ENCODE results near the gene EPHA3.
"Not testable (repeated sequence)": the region's sequence is repeated elsewhere in the genome, so short reads cannot be mapped to it uniquely, and the experiment has no call there.

EPHA3 gene

GRCh38 chr3:89350935-89351334 is 243.5 kb downstream of the EPHA3 start:
- not testable (repeated sequence) for H3K9ac ChIP-seq (ENCODE audit: low read length); H3K4me1 ChIP-seq (ENCODE audit: control insufficient read depth, insufficient read depth, low read length); H3K4me3 ChIP-seq (ENCODE audit: low read length); H3K9me3 ChIP-seq (ENCODE audit: control insufficient read depth, low read length); H3K36me3 ChIP-seq (ENCODE audit: control insufficient read depth, insufficient read depth, low read length); H3K27me3 ChIP-seq (ENCODE audit: control insufficient read depth, insufficient read depth, low read length)

- no peak overlapping the region for H3K4me3 ChIP-seq (ENCODE audit: low read length)
- H3K4me1 ChIP-seq (ENCODE audit: control insufficient read depth, insufficient read depth, low read length) = no peaks in the 10 kb centered on the region
- no peak overlapping the region for H3K9ac ChIP-seq (ENCODE audit: low read length)
- H3K36me3 ChIP-seq (ENCODE audit: control insufficient read depth, insufficient read depth, low read length) = no peaks in the 10 kb centered on the region
- no peaks in the 10 kb centered on the region for H3K27me3 ChIP-seq (ENCODE audit: control insufficient read depth, insufficient read depth, low read length)
- H3K9me3 ChIP-seq (ENCODE audit: control insufficient read depth, low read length) = no peaks in the 10 kb centered on the region
Measured at GRCh38 chr3:89353465-89353864, 246.0 kb downstream of the EPHA3 start.

- Histone ChIP-seq H3K9ac (ENCODE audit: low read length) (no peak overlapping the region), H3K27me3 (ENCODE audit: control insufficient read depth, insufficient read depth, low read length) (no peaks in the 10 kb centered on the region), H3K4me1 (ENCODE audit: control insufficient read depth, insufficient read depth, low read length) (no peaks in the 10 kb centered on the region), H3K4me3 (ENCODE audit: low read length) (no peak overlapping the region), H3K36me3 (ENCODE audit: control insufficient read depth, insufficient read depth, low read length) (no peaks in the 10 kb centered on the region), H3K9me3 (ENCODE audit: control insufficient read depth, low read length) (no peaks in the 10 kb centered on the region)
Measured at GRCh38 chr3:89358281-89358680, 250.9 kb downstream of the EPHA3 start.

- no peaks in the 10 kb centered on the region for H3K9me3 ChIP-seq (ENCODE audit: control insufficient read depth, low read length)
- no peak overlapping the region for H3K4me3 ChIP-seq (ENCODE audit: low read length)
- H3K27me3 ChIP-seq (ENCODE audit: control insufficient read depth, insufficient read depth, low read length) = no peaks in the 10 kb centered on the region
- no peaks in the 10 kb centered on the region for H3K36me3 ChIP-seq (ENCODE audit: control insufficient read depth, insufficient read depth, low read length)
- no peaks in the 10 kb centered on the region for H3K4me1 ChIP-seq (ENCODE audit: control insufficient read depth, insufficient read depth, low read length)
- no peak overlapping the region for H3K9ac ChIP-seq (ENCODE audit: low read length)
Measured at GRCh38 chr3:89360156-89360555, 252.7 kb downstream of the EPHA3 start.

GRCh38 chr3:89362496-89362895 is 255.1 kb downstream of the EPHA3 start:
- no peak overlapping the region for H3K4me3 ChIP-seq (ENCODE audit: low read length)
- no peaks in the 10 kb centered on the region for H3K36me3 ChIP-seq (ENCODE audit: control insufficient read depth, insufficient read depth, low read length)
- H3K27me3 ChIP-seq (ENCODE audit: control insufficient read depth, insufficient read depth, low read length) = no peaks in the 10 kb centered on the region
- H3K9ac ChIP-seq (ENCODE audit: low read length) = no peak overlapping the region
- H3K4me1 ChIP-seq (ENCODE audit: control insufficient read depth, insufficient read depth, low read length) = no peaks in the 10 kb centered on the region
- no peaks in the 10 kb centered on the region for H3K9me3 ChIP-seq (ENCODE audit: control insufficient read depth, low read length)

- Histone ChIP-seq H3K4me3 (ENCODE audit: low read length) (no peak overlapping the region), H3K9me3 (ENCODE audit: control insufficient read depth, low read length) (no peaks in the 10 kb centered on the region), H3K36me3 (ENCODE audit: control insufficient read depth, insufficient read depth, low read length) (no peaks in the 10 kb centered on the region), H3K9ac (ENCODE audit: low read length) (no peak overlapping the region), H3K4me1 (ENCODE audit: control insufficient read depth, insufficient read depth, low read length) (no peaks in the 10 kb centered on the region), H3K27me3 (ENCODE audit: control insufficient read depth, insufficient read depth, low read length) (no peaks in the 10 kb centered on the region)
Measured at GRCh38 chr3:89363171-89363570, 255.8 kb downstream of the EPHA3 start.

GRCh38 chr3:89364314-89364713 is 256.9 kb downstream of the EPHA3 start:
- Histone ChIP-seq H3K4me1 (ENCODE audit: control insufficient read depth, insufficient read depth, low read length) (no peaks in the 10 kb centered on the region), H3K9me3 (ENCODE audit: control insufficient read depth, low read length) (no peaks in the 10 kb centered on the region), H3K4me3 (ENCODE audit: low read length) (no peak overlapping the region), H3K36me3 (ENCODE audit: control insufficient read depth, insufficient read depth, low read length) (no peaks in the 10 kb centered on the region), H3K9ac (ENCODE audit: low read length) (no peak overlapping the region), H3K27me3 (ENCODE audit: control insufficient read depth, insufficient read depth, low read length) (no peaks in the 10 kb centered on the region)

GRCh38 chr3:89367166-89367565 is 259.7 kb downstream of the EPHA3 start:
- Histone ChIP-seq H3K36me3 (ENCODE audit: control insufficient read depth, insufficient read depth, low read length) (no peaks in the 10 kb centered on the region), H3K9ac (ENCODE audit: low read length) (no peak overlapping the region), H3K9me3 (ENCODE audit: control insufficient read depth, low read length) (no peaks in the 10 kb centered on the region), H3K27me3 (ENCODE audit: control insufficient read depth, insufficient read depth, low read length) (no peaks in the 10 kb centered on the region), H3K4me3 (ENCODE audit: low read length) (no peak overlapping the region), H3K4me1 (ENCODE audit: control insufficient read depth, insufficient read depth, low read length) (no peaks in the 10 kb centered on the region)

- H3K4me3 ChIP-seq (ENCODE audit: low read length) = no peak overlapping the region
Measured at GRCh38 chr3:89368846-89369245, 261.4 kb downstream of the EPHA3 start.

GRCh38 chr3:89372456-89372855 is 265.0 kb downstream of the EPHA3 start:
- no peaks in the 10 kb centered on the region for H3K4me1 ChIP-seq (ENCODE audit: control insufficient read depth, insufficient read depth, low read length)
- H3K27me3 ChIP-seq (ENCODE audit: control insufficient read depth, insufficient read depth, low read length) = no peaks in the 10 kb centered on the region
- H3K9me3 ChIP-seq (ENCODE audit: control insufficient read depth, low read length) = no peaks in the 10 kb centered on the region
- no peak overlapping the region for H3K4me3 ChIP-seq (ENCODE audit: low read length)
- H3K9ac ChIP-seq (ENCODE audit: low read length) = no peak overlapping the region
- no peaks in the 10 kb centered on the region for H3K36me3 ChIP-seq (ENCODE audit: control insufficient read depth, insufficient read depth, low read length)

More at GRCh38 chr3:89368846-89369245, 261.4 kb downstream of the EPHA3 start:
- no peaks in the 10 kb centered on the region for H3K27me3 ChIP-seq (ENCODE audit: control insufficient read depth, insufficient read depth, low read length)
- no peak overlapping the region for H3K9ac ChIP-seq (ENCODE audit: low read length)
- no peaks in the 10 kb centered on the region for H3K36me3 ChIP-seq (ENCODE audit: control insufficient read depth, insufficient read depth, low read length)
- H3K9me3 ChIP-seq (ENCODE audit: control insufficient read depth, low read length) = no peaks in the 10 kb centered on the region
- H3K4me1 ChIP-seq (ENCODE audit: control insufficient read depth, insufficient read depth, low read length) = no peaks in the 10 kb centered on the region

GRCh38 chr3:89373434-89373833 is 266.0 kb downstream of the EPHA3 start:
- no peaks in the 10 kb centered on the region for H3K9me3 ChIP-seq (ENCODE audit: control insufficient read depth, low read length)
- H3K9ac ChIP-seq (ENCODE audit: low read length) = no peak overlapping the region
- H3K36me3 ChIP-seq (ENCODE audit: control insufficient read depth, insufficient read depth, low read length) = no peaks in the 10 kb centered on the region
- H3K27me3 ChIP-seq (ENCODE audit: control insufficient read depth, insufficient read depth, low read length) = no peaks in the 10 kb centered on the region
- H3K4me1 ChIP-seq (ENCODE audit: control insufficient read depth, insufficient read depth, low read length) = no peaks in the 10 kb centered on the region
- H3K4me3 ChIP-seq (ENCODE audit: low read length) = no peak overlapping the region

- H3K9ac ChIP-seq (ENCODE audit: low read length) = no peak overlapping the region
- no peaks in the 10 kb centered on the region for H3K9me3 ChIP-seq (ENCODE audit: control insufficient read depth, low read length)
- H3K27me3 ChIP-seq (ENCODE audit: control insufficient read depth, insufficient read depth, low read length) = no peaks in the 10 kb centered on the region
- no peak overlapping the region for H3K4me3 ChIP-seq (ENCODE audit: low read length)
- no peaks in the 10 kb centered on the region for H3K4me1 ChIP-seq (ENCODE audit: control insufficient read depth, insufficient read depth, low read length)
- no peaks in the 10 kb centered on the region for H3K36me3 ChIP-seq (ENCODE audit: control insufficient read depth, insufficient read depth, low read length)
Measured at GRCh38 chr3:89375451-89375850, 268.0 kb downstream of the EPHA3 start.

GRCh38 chr3:89380016-89380415 is 272.6 kb downstream of the EPHA3 start:
- Histone ChIP-seq H3K4me1 (ENCODE audit: control insufficient read depth, insufficient read depth, low read length) (no peaks in the 10 kb centered on the region), H3K9ac (ENCODE audit: low read length) (no peak overlapping the region), H3K36me3 (ENCODE audit: control insufficient read depth, insufficient read depth, low read length) (no peaks in the 10 kb centered on the region), H3K4me3 (ENCODE audit: low read length) (no peak overlapping the region), H3K9me3 (ENCODE audit: control insufficient read depth, low read length) (no peaks in the 10 kb centered on the region), H3K27me3 (ENCODE audit: control insufficient read depth, insufficient read depth, low read length) (no peaks in the 10 kb centered on the region)

All from mucosa of stomach (tissue), 1 donor.